ENCODE data around the gene ZNF467. TPM values are rescaled to one million over a fixed set of nuclear protein-coding genes. Genes with fewer than 3 reads are reported as not detected.

ZNF467 gene
- total RNA-seq, 1 experiment from 2014 or later, result 3.0 TPM

DNA sequence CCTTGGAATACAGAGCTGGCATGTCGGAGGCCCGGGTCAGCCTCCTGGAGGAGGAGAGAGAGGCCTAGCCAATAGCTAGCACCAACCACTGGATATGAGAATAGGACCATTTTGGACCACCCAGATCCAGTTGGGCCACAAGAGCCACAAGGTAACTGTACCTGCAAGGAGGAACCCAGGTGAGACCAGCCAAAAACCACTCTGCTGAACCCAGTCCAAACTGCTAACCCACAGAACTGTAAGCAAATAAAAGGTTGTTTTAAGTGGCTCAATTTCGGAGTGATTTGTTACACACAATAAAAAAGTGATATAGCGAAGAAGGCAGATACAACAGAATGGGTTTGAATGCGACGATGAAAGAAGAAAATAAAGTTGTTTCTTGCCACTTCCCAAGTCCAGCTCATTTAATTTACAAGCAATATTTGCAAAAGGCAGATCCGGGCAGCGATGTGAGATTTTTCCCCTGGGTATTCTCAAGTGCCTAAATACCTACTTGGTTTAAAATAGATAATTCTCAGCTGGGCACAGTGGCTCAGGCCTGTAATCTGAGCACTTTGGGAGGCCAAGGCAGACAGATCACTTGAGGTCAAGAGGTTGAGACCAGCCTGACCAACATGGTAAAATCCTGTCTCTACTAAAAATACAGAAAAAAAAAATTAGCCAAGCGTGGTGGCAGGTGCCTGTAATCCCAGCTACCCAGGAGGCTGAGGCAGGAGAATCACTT lies 23.1 kb downstream of the ZNF467 start:
- no peak for DNase-seq (ENCODE audit: low spot score)

DNA sequence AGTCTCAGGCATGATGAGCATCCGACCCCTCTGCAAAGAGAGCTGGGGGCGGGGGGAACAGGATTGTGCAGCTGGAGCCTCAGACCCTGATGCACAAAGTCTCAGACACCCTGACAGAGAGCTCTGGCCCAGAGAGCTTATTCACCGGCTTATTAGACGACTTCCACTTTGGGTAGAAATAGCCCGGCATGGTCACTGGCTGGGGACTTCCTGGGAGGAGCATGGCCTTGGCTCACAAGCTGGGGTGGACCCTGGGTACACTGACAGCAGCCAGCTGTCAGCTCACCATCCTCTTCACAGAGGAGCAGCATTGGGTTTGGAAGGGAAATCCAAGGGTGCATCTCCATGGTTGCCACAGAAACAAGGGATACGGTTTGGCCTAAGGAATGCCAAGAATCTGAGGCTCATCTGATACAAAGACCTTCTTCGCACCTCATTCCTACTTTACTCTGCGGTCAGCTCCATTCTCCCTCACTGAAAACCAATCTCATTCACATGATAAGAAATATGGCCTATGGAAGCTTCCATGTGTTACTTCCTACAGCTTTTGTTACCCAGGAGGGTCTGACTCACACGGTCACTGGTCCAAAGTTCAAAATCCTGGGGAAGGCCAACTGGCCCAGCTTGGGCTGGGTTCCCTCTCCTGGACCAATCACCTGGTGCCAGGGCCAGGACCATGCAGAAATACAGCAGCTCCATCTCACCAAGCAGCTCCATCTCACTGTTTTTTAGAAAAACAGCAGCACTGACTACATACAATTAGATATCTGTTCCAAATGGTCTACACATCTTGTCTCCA lies 25.1 kb downstream of the ZNF467 start:
- DNase-seq (ENCODE audit: low spot score), result no peak

DNA sequence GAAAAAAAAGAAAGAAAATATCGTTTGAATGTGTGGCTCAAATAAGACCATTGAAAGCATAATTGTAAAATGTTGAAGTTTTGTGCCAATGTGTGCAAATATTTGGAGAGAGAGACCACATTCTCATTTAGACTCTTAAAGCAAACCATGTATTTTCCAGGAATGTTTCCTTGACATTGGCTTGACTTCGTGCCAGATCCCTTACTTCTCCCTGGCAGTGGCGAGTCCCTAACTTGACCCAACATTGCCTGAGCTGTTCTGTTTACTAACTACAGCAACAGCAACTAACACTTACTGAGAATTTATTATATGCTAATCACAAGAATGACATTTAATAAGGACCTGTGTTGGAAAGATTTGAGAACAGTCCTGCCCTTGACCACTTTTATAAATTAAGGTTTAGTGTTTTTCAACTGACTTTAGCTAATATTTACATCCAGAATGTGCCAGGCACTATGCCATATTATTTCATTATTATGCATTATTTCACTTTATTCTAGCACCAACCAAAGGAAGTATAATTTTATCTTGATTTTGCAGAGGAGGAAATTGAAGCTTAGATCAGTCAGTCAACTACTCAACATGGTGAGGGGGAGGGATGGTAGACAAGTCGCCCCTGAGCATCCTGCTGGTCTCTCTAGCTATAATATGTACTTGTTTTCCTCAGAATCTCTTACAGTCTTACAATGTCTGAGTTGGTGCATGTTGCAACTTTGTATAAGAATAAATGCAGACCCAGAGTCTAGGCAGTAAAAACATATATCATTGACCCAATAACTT lies 29.7 kb downstream of the ZNF467 start:
- DNase-seq (ENCODE audit: low spot score), result no peak

DNA sequence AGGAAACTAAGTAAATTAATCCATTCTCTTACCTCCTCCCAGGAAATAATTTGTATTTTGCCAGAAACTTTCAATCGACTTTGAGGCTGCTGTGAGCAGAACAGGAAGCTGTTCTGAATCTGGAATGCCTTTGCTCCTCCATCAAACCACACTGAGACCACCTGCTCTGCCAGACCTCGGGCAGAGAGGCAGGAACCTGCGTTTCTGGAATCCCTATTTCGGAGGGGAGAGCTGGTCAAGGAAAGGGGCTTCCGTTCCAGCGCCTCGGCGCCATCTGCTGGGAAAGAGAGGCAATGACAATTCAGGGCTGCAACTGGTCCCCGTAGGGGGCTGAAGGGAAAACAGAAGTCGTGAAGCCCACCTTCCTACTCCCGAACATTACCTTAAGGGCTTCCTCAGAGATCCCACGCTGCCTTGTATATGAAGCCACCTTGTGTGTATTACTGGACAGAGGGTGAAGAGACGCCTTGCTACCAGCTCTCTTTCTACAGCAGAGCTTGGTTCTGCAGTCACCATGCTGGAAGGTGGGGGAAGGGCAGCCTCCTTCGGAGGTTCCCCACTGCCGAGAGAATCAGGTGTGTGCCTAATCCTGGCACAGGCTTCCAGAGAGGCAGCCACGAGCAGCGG lies 31.2 kb downstream of the ZNF467 start:
- peak; percentile 59 for DNase-seq (ENCODE audit: low spot score)

DNA sequence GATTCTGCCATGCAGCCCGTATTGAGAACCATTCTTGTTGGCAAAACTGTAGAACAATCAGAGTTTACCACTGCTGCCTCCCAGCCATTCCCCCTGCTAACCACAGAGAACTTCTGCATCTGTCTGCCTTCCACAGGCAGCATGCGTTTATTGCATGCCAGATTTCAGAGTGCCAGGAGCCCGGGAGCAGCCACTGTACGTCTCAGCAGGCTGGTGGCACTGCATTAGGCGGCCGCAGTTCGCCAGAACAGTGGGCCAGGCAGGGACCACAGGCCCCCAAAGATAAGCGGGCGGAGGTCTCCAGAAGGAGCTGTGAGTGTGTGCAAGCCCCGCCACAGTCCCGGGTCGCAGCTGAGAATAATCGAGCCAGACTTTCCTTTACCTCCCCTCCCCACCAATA lies 31.8 kb downstream of the ZNF467 start:
- peak; percentile 43 for DNase-seq (ENCODE audit: low spot score)

DNA sequence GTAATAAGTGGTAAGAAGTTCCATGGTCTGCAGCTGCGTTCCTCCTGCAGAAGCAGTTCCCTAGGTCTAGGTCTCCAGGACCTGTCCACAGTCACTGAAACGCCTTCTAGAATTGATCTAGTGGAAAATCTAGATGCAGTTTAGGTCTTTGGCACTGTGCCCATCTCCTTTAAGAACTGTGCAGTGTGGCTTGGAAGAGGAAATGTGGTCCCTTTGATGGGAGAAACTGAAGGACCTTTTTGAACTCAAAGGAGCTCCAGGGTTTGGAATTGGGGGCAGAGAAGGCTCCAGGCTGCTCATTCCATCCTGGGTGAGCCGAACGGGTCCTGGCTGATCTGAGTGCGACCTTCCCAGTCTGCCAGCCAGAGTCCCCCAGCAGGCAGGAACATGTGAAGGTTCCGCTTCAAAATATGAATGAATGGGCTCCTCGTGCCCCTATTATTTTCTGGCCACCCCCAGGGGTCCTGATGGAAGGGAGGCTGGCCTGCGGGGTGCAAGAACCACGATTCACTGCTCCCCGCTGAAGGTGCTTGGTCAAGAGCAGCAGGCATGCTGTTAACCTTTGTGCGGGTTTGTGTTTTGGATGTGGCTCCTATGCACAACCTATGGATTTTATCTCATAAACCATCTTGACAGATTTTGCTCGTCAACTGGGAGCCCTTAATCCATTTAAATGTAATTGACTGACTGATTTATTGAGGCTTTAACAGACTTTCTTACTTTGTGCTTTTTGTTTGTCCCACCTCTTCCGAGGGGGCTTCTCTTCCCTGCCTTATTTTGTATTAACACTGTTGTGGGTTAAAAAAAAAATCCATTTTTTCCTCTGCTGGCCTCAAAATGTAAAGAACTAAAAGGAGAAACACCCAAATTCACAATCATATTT lies 36.7 kb downstream of the ZNF467 start:
- DNase-seq (ENCODE audit: low spot score), result no peak

DNA sequence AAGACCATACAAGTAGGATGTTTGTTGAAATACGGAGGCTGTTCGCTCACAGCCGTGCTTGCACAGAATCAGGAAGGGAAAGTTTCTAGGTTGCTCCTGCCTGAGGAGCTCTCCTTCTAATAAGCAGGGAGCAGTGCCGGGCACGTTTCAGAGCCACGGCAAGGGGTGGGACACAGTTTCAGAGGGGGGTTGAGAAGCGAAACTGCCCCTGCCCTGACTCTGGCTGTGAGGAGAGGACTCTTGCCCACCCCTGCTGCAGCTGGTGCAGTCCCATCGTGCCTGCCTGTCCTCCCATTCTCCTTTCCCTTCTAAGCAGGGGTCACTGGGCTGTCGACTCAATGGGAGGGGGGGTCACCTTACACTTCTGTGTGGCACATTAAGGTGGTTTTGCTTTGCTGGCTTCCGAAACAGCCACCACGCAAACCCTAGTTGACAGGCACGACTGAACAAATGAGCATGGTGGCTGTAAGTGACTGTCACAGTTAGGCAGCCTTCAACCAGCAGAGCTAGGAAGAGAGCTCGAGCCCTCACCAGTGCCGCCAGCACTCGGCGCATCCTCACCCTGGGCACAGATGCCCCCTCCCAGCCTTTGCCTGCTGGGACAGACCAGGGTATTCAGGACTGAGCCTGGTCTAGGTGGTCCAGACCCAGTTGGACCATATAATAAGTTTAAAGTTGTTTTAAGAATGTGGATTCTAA lies 37.5 kb downstream of the ZNF467 start:
- DNase-seq (ENCODE audit: low spot score), result no peak

DNA sequence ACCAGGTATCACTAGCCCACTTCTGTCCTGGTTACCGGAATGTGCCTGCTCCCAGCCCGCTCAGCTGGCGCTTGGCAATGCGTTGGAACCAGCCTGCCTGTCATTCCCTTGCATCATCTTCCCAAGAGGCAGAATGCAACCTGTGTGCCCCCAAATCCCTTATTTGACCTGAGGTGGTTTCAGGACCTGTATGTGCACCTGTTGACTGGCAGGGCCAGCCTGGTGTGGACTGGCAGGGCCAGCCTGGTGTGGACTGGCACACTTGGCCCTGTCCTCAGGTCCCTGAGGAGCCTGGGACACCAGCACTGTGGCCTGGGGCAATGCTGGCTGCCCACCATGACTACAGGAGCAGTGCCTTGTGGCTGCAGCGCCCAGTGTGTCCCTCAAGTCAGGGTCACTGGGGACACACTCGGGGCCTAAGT lies 38.2 kb downstream of the ZNF467 start:
- DNase-seq (ENCODE audit: low spot score), result no peak

DNA sequence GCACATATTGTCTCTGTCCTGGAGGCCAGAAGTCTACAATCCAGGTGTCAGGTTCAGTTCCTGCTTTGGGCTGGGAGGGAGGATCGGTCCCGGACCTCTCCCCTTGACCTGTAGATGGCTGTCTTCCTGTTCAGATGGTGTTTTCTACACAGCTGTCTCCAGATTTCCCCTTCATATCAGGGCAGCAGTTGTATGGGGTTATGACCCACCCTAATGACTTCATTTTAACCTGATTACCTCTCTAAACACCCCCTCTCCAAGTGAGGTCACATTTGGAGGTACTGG lies 38.7 kb downstream of the ZNF467 start:
- no peak for DNase-seq (ENCODE audit: low spot score)

DNA sequence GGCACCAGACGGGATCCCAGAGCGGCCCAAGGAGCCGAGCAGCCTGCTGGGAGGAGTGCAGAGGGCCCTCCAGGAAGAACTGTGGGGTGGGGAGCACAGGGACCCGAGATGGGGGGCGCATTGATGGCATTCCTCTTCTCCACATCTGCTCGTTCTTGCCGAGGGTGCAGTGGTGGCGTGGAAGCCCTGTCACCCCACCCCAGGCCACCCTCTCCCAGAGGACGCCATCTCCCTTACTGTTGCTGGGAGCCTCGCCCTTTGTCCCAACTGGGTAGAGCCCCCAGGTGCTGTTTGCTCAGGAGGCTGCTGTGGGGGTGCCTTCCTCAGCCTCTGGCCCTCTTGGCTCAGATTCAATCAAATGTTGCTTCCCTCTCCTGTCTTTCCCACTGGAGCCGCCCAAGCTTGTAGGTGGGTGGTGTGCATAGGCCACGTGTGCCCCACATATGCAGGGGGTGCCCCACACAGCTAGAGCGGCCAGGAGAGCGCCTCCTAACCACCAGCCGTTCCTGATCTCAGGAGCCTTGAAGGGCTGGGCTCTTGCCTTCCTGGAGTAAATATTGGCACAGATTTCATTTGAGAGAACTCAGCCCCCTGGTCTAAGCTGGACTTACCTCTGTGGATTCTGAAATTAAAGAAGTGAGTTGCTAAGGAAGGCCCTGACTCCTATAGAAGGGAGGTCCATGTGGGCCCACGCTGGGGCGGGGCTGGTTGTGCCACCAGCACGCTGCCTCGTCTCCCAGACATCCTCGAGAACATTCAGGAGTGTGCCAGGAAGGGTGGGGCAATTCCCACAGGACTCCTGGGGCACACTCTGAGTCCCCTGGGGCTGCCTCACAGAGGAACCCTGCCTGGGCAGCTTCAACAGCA lies 39.2 kb downstream of the ZNF467 start:
- DNase-seq (ENCODE audit: low spot score), result no peak

DNA sequence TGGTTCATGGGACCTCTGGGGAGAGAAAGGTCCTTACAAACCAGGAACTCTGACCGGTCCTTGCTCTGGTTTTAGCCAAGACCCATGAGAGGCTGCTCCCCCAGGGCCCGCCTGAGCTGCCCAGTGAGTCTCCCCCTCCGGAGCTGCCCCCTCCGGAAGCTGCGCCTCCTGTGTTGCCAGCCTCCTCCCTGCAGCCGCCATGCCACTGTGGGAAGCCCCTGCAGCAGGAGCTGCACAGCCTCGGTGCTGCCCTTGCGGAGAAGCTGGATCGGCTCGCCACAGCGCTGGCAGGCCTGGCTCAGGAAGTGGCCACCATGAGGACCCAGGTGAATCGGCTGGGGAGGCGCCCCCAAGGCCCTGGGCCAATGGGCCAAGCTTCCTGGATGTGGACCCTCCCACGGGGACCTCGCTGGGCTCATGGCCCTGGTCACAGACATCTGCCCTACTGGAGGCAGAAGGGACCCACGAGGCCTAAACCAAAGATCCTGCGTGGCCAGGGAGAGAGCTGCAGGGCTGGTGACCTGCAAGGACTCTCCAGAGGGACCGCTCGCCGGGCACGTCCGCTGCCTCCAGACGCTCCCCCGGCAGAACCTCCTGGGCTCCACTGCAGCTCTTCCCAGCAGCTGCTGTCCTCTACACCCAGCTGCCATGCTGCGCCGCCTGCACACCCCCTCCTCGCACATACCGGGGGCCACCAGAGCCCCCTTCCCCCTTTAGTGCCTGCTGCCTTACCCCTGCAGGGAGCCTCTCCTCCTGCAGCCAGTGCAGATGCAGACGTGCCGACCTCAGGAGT lies 40.1 kb downstream of the ZNF467 start:
- DNase-seq (ENCODE audit: low spot score), result no peak

DNA sequence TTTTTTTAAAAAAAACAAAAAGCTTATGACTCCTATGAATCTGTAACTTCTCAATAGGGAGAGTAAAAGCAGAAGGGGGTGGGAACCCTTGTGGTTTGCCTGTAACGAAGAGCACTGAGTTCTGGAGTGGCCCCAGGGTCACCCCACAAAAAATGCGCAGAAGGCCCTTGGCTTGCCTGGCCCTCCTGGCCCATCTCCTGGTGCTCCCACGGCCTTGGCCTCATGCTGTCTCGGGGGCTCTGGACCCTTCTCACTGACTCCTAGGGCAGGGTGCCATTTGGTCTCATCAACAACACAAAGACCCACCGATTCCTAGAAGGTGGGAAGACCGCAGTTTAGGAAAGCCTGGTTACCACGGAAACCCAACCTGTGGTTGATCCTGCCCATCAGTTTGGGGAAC lies 40.8 kb downstream of the ZNF467 start:
- no peak for DNase-seq (ENCODE audit: low spot score)

DNA sequence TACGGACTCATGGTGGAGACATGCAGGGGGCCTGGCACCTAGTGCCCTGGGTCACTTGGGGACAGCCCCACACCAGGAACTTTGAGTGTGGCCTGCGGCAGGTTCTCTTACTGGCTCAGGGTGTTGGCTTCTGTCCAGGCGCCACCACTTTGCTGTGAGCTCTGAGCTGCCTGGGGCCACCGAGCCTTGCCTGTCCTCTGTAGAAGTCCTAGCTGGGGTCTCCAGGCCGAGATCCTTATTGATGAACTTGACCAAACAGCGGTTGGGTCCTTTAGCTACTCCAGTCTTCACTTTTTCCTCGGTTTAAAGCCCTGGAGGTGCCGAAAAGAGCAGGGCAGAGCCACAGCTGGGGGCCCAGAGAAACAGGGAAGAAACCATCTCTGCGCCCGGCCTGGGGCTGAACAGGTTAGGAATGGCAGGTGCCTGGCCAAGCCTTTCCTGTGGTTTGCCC lies 41.3 kb downstream of the ZNF467 start:
- DNase-seq (ENCODE audit: low spot score), result no peak

DNA sequence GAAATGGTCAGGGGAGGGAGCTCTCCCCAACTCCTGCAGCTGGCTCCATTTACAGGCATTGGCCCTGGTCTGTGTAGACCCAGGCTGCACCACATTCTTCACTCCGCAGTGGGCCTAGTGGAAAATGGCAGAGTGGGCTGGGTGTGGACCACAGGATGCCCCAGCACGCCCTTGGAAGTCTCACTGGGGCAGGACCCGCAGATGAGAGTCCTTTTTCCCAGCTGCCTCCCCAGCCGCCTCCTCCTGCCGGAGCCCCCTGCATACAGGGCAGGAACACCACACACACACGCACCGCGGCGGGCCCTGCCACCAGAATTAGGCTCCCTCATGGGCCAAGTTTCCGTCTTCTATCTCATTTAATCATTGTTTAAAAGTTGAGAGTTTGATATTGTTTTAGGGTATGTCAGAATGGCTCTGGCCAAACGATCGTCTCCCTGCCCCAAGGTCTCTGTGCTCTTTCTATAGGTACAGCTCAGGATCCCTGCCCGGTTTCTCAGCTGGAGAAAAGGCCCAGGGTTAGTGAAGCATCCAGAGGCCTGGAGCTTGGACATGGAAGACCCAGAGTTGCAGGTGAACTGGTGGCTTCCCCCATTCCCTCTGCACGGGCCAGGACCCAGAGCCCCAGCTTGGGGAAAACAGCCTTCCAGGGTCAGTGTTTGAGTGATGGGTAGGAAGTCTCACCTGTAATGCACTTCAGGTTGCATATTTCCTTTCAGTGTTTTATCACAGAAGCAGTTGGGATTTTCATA lies 42.0 kb downstream of the ZNF467 start:
- no peak for DNase-seq (ENCODE audit: low spot score)

DNA sequence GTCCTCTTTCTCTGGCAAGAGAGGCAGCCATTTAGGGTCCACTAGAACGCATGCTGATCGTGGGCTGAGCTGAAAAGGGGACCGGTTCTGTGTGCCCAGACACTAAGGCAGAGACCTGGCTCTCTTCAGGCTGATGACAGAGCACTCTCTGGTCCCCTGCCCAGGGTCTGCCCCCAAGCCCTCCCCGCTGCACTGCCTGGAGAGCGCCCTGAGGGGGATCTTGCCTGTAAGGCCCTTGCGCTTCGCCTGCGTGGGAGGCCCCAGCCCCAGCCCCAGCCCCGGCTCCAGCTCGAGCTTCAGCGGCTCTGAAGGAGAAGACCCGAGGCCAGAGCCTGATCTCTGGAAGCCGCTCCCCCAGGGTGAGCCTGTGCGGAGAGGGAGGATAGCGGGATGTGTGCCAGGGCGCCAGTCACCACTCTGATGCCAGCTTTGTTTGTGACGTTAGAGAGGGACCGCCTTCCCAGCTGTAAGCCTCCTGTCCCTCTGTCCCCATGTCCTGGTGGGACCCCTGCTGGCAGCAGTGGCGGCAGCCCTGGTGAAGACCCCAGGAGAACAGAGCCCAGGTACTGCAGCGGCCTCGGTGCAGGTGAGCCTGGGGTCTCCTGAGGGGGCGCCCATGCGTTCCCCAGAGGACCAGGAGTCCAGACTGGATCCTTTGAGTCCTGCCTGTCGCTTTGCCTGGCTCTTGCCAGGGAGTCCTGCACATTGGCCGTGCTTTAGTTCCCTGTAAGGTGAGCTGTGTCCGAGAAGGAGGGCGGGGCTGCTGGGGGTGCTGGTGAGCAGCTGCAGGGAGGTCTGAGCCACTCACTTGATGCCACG lies 43.2 kb downstream of the ZNF467 start:
- no peak for DNase-seq (ENCODE audit: low spot score)

DNA sequence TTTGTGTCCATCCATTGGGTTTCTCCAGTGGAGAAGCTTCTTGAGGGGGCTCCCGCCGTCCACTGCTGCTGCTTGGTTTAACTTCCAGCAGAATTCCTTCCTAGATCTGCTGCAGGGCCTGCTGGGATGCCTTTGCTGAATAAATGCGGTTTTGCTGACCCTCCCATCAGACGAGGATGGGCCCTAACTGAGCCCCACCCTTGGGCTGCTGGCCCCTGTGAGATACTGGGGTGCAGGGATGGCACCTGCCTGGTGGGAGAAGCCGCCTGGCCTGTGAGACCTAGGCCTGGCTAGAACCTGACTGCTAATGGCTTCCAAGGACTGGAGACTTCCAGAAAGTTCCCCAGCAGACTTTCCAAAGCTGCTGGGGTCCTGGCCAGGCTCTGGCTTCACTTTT lies 43.8 kb downstream of the ZNF467 start:
- DNase-seq (ENCODE audit: low spot score), result no peak
